ENCODE data around the gene PRSS8. TPM values are rescaled to one million over a fixed set of nuclear protein-coding genes. Genes with fewer than 3 reads are reported as not detected.
A peak's percentile ranks its signal among the peaks of the same experiment; 100 is the strongest.

PRSS8 gene
- total RNA-seq, 2 experiments from 2014 or later, result not detected

DNA sequence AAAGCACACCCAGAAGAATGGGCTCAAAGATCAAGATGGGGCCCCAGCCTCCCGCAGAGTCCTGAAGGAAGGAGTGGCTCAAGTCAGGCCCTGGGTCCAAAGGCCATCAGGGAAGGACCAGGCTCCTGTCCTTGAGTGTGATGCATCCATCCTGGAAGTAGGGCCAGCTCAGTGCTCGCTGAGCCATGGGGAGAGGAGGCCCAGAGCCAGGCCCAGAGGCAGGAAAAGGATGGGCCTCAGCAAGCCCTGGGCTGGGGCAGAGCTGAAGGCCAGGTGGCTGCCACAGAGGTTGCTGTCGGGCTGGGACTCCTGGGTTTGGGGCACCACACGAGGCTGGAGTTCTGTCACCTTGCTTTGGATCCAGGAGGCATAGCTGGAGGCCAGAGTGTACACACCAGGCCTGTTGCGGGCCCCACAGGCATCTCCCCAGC is 3.7 kb downstream of the PRSS8 start:
- no peak for DNase-seq
- Mint-ChIP-seq H3K4me1 (ENCODE audit: low read depth) (peaks cover 3% of the 10 kb centered on the region), H3K9me3 (no peaks in the 10 kb centered on the region), H3K27me3 (ENCODE audit: low read depth) (no peaks in the 10 kb centered on the region), H3K4me3 (no peak overlapping the region), H3K36me3 (ENCODE audit: low read depth) (peaks cover 9% of the 10 kb centered on the region), H3K27ac (no peak overlapping the region)
- intact Hi-C loops (cut with micrococcal nuclease), result no loop called here
- CTCF ChIA-PET, result no interaction called here

DNA sequence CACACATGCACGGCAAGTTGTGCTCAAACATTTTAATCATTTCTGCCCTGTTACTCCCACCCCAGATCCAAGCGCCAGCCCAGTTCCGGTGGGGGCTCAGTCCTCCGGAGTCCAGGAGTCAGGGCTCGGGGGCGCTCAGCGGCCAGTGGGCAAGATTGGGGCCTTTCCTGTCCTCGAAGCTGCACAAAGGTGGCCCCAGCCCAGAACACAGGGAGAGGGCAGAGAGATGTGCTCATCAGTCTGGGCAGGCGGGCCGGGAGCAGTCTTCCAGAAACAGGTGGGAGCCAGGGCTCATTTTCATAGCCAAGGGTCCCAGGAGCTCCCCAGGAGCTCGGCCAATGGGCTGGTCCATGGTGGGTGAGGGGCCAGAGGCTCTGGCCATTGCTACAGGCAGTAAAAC is 4.1 kb downstream of the PRSS8 start:
- CTCF ChIA-PET, result no interaction called here
- no peaks in the 10 kb centered on the region for H3K27me3 Mint-ChIP-seq (ENCODE audit: low read depth)
- H3K4me1 Mint-ChIP-seq (ENCODE audit: low read depth), result peaks cover 3% of the 10 kb centered on the region
- no peak overlapping the region for H3K27ac Mint-ChIP-seq
- DNase-seq, result no peak
- peaks cover 9% of the 10 kb centered on the region for H3K36me3 Mint-ChIP-seq (ENCODE audit: low read depth)
- H3K4me3 Mint-ChIP-seq, result no peak overlapping the region
- intact Hi-C loops (cut with micrococcal nuclease), result no loop called here
- H3K9me3 Mint-ChIP-seq, result no peaks in the 10 kb centered on the region

DNA sequence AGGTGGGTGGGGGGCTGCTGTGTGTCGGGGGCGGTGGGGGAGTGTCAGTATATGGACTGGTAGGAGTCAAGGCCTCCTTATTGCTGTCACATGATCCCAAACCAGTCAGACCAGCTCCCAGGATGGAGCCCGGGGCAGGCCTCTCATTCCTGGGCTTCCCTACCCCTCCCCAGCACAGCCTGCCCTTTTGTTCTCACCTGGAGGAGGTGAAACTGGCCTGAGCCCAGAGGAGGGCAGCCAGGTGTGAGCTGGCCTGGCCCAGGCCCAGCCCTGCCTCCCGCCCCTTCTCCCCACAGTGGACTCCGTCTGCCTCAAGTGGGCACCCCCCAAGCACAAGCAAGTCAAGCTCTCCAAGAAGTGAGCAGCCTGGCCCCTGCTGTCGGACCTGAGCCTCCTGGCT is 4.6 kb downstream of the PRSS8 start:
- H3K27me3 Mint-ChIP-seq (ENCODE audit: low read depth), result no peaks in the 10 kb centered on the region
- intact Hi-C loops (cut with micrococcal nuclease), result no loop called here
- peaks cover 14% of the 10 kb centered on the region for H3K36me3 Mint-ChIP-seq (ENCODE audit: low read depth)
- no peak for DNase-seq
- H3K9me3 Mint-ChIP-seq, result no peaks in the 10 kb centered on the region
- no peak overlapping the region for H3K27ac Mint-ChIP-seq
- H3K4me1 Mint-ChIP-seq (ENCODE audit: low read depth), result peaks cover 3% of the 10 kb centered on the region
- CTCF ChIA-PET, result no interaction called here
- no peak overlapping the region for H3K4me3 Mint-ChIP-seq

DNA sequence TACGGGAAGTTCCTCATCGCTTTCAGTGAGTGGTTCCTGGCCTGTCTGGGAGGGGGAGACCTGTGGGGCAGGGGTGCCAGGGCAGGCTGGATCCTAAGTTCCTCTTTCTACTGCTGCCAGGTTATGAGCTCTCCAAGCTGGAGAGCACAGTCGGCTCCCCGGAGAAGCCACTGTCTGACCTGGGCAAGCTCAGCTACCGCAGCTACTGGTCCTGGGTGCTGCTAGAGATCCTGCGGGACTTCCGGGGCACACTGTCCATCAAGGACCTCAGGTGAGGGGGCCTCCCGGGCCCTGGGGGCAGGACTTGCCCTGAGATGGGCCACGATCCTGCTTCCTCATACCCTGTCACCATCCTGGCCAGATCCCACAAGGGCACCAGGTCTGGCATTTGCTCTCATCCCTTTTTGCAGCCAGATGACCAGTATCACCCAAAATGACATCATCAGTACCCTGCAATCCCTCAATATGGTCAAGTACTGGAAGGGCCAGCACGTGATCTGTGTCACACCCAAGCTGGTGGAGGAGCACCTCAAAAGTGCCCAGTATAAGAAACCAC is 5.1 kb downstream of the PRSS8 start:
- Mint-ChIP-seq H3K4me1 (ENCODE audit: low read depth) (peaks cover 3% of the 10 kb centered on the region), H3K9me3 (no peaks in the 10 kb centered on the region), H3K36me3 (ENCODE audit: low read depth) (peaks cover 14% of the 10 kb centered on the region), H3K4me3 (no peak overlapping the region), H3K27ac (no peak overlapping the region), H3K27me3 (ENCODE audit: low read depth) (no peaks in the 10 kb centered on the region)
- CTCF ChIA-PET, result no interaction called here
- intact Hi-C loops (cut with micrococcal nuclease), result no loop called here
- DNase-seq, result no peak

DNA sequence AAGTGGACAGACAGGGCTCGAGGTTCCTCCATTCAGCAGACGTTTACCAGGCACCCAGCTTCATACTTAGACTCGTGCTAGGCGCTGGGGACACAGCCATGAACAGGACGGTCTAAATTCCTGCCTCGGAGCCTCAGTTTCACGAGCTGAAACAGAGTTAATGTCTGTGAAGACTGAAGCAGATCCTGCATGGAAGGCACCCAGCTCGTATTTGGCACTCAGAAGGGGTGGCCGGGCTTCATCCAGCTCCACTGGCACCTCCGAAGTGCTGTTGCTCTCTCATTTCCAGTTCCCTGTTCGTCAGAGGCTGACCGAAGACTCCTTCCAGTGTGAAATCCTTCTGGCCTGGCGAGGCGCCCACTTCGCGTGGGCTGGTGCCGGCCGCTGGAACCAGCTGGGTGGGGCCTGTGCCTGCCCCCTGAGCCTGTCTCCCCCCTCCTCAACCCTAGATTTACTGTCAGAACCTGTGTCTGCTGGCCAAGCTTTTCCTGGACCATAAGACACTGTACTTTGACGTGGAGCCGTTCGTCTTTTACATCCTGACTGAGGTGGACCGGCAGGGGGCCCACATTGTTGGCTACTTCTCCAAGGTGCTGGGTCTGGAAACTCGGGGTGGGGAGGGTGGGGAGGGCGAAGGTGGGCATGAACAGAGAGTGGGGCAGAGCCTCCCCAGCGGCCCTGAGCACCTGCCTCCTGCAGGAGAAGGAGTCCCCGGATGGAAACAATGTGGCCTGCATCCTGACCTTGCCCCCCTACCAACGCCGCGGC is 5.8 kb downstream of the PRSS8 start:
- CTCF ChIA-PET, result interaction anchor here (0.6 to 0.9 kb wide), 2 partner anchors 12 to 171 kb away, joined by 3 to 5 read pairs; no protein-coding TSS in a partner anchor
- H3K4me3 Mint-ChIP-seq, result no peak overlapping the region
- no peak for DNase-seq
- intact Hi-C loops (cut with micrococcal nuclease), result no loop called here
- no peaks in the 10 kb centered on the region for H3K27me3 Mint-ChIP-seq (ENCODE audit: low read depth)
- no peaks in the 10 kb centered on the region for H3K9me3 Mint-ChIP-seq
- peaks cover 3% of the 10 kb centered on the region for H3K4me1 Mint-ChIP-seq (ENCODE audit: low read depth)
- no peak overlapping the region for H3K27ac Mint-ChIP-seq
- H3K36me3 Mint-ChIP-seq (ENCODE audit: low read depth), result peaks cover 15% of the 10 kb centered on the region

DNA sequence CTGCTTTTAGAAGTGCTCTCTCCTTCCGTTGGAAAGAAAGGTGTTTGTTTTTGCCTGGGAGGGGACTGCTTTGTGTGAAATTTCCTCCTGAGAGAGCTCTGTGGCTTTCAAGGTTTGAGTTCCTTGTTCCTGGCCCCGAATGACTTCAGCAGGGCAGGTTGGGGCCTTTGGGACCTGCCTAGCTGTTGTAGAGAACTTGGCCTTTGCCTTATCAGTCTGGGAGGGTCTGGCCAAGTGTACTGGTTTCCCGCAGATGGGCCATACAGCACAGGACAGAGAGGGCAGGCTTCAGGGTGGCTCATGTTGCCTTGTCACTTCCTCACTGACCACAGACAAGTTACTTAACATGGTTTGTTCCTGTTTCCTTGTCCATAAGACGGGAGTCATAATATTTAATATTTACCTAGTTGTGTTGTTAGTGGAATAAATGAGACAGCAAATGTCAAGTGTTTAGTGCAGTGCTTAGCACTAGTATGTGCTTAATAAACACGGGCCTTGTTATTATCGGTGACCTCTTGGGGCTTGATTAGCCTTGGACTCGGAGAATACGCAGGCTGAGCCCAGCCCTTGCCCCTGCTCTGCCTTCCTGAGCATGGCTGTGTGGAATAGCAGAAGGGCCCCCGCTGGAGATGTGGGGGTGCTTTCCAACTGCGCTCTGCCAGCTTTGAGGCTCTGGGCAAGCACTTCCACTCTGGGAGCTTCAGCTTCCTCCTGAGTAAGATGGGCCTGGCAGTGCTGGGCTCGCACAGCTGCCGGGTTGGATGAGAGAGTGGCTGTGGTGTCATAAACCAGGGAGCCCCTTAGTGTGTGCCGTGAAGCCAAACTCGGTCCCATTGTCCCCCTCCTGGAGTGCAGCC is 6.6 kb downstream of the PRSS8 start:
- H3K4me1 Mint-ChIP-seq (ENCODE audit: low read depth), result peaks cover 3% of the 10 kb centered on the region
- H3K27ac Mint-ChIP-seq, result peak overlapping the region; percentile 50
- intact Hi-C loops (cut with micrococcal nuclease), result no loop called here
- peaks cover 17% of the 10 kb centered on the region for H3K36me3 Mint-ChIP-seq (ENCODE audit: low read depth)
- H3K9me3 Mint-ChIP-seq, result no peaks in the 10 kb centered on the region
- no peak for DNase-seq
- H3K27me3 Mint-ChIP-seq (ENCODE audit: low read depth), result no peaks in the 10 kb centered on the region
- no peak overlapping the region for H3K4me3 Mint-ChIP-seq
- CTCF ChIA-PET, result interaction anchor here (0.5 to 0.9 kb wide), 2 partner anchors 13 to 187 kb away, joined by 4 to 5 read pairs; no protein-coding TSS in a partner anchor

DNA sequence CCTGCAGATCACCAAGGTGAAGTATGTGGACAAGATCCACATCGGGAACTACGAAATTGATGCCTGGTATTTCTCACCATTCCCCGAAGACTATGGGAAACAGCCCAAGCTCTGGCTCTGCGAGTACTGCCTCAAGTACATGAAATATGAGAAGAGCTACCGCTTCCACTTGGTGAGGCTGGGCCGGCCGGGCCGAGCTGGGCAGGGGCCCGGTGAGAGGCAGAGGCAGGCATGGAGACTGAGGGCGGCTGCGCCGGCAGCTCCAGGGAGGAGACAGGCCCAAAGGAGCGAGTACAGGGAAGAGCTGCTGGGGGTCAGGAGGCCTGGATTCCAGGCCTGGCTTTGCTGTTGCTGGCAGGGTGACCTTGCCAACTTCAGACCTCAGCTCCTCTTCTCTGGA is 8.3 kb downstream of the PRSS8 start:
- intact Hi-C loops (cut with micrococcal nuclease), result no loop called here
- Mint-ChIP-seq H3K9me3 (no peaks in the 10 kb centered on the region), H3K27ac (no peak overlapping the region), H3K27me3 (ENCODE audit: low read depth) (no peaks in the 10 kb centered on the region), H3K4me3 (no peak overlapping the region), H3K4me1 (ENCODE audit: low read depth) (peaks cover 3% of the 10 kb centered on the region), H3K36me3 (ENCODE audit: low read depth) (peaks cover 25% of the 10 kb centered on the region)
- no peak for DNase-seq
- CTCF ChIA-PET, result no interaction called here

DNA sequence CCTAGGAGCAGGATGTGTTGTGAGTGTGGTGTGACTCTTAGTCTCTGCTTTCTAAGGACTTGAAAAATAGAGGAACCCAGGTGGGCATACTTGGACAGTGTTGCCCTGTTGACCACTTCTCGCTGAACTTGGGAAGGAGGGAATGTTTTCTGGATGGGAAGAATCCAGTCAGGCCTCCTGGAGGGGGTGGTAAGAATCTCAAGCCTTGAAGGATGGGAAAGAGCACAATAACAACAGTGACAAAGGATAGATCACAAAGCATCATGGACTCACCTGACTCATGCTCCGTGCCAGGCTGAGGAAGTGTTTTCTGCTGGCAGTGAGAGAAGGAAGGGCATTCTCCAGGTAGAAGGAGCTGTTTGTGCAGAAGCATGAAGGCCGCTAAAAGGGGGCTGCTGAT is 9.7 kb downstream of the PRSS8 start:
- no peaks in the 10 kb centered on the region for H3K9me3 Mint-ChIP-seq
- H3K27ac Mint-ChIP-seq, result no peak overlapping the region
- no peak for DNase-seq
- CTCF ChIA-PET, result no interaction called here
- intact Hi-C loops (cut with micrococcal nuclease), result no loop called here
- peaks cover 27% of the 10 kb centered on the region for H3K36me3 Mint-ChIP-seq (ENCODE audit: low read depth)
- H3K4me3 Mint-ChIP-seq, result no peak overlapping the region
- H3K27me3 Mint-ChIP-seq (ENCODE audit: low read depth), result no peaks in the 10 kb centered on the region
- H3K4me1 Mint-ChIP-seq (ENCODE audit: low read depth), result peaks cover 3% of the 10 kb centered on the region

DNA sequence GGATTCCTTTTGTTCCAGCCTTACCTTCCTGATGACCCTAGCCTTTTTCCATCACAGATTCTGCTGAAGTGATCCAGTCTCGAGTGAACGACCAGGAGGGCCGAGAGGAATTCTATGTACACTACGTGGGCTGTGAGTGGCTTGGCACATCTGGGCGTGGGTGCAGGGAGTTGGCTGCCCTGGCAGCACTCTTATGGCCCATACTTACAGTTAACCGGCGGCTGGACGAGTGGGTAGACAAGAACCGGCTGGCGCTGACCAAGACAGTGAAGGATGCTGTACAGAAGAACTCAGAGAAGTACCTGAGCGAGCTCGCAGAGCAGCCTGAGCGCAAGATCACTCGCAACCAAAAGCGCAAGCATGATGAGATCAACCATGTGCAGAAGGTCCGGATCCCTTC is 15.4 kb downstream of the PRSS8 start:
- Mint-ChIP-seq H3K4me1 (ENCODE audit: low read depth) (peaks cover 21% of the 10 kb centered on the region), H3K4me3 (no peak overlapping the region), H3K27me3 (ENCODE audit: low read depth) (no peaks in the 10 kb centered on the region), H3K36me3 (ENCODE audit: low read depth) (peaks cover 18% of the 10 kb centered on the region), H3K27ac (no peak overlapping the region), H3K9me3 (no peaks in the 10 kb centered on the region)
- CTCF ChIA-PET, result interaction anchor here (3.6 kb wide), 1 partner anchor 22 kb away, joined by 20 read pairs; no protein-coding TSS in a partner anchor
- no peak for DNase-seq
- intact Hi-C loops (cut with micrococcal nuclease), result no loop called here

DNA sequence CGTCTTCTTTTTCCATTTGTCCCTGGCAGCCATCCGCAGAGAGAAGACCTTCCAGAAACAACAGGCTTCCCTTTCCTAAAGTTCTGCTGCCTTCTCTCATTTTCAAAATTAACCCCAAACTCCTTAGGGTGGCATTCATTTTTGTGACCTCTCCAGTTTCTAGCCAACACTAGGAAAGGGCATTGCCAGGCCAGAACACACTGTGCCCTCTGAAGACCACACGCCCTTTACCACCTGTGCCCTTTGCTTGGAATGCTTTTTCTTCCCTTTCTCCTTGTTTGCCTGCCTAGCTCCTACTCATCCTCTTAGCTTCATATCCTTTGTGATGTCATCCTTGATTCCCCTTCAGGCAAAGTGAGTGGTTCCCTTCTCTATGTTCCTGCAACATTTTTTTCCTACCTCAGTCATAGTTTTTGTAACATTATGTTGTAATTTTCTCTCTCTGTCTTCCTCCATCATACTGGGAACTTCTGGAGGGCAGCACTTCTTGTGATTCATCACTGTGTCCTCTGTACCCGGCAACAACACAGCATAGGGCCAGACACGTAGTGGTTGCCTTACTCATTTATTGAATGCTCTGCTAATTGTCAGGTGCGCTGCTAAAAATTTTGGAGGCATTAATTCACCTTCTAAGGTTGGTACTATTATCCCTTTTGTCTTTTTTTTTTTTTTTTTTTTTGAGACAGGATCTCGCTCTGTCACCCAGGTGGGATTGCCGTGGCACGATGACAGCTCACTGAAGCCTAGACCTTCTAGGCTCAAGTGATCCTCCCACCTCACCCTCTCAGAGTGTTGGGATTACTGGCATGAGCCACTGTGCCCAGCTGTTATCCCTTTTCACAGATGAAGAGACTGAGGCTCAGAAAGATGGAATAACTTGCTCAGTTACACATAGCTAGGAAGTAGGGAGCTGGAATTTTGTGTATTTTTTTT is 17.0 kb downstream of the PRSS8 start:
- DNase-seq, result no peak
- CTCF ChIA-PET, result interaction anchor here (1.2 kb wide), 1 partner anchor 46 kb away, joined by 3 read pairs; no protein-coding TSS in a partner anchor
- H3K27me3 Mint-ChIP-seq (ENCODE audit: low read depth), result no peaks in the 10 kb centered on the region
- H3K4me3 Mint-ChIP-seq, result peak overlapping the region; percentile 82
- peaks cover 11% of the 10 kb centered on the region for H3K36me3 Mint-ChIP-seq (ENCODE audit: low read depth)
- peaks cover 28% of the 10 kb centered on the region for H3K4me1 Mint-ChIP-seq (ENCODE audit: low read depth)
- no peaks in the 10 kb centered on the region for H3K9me3 Mint-ChIP-seq
- intact Hi-C loops (cut with micrococcal nuclease), result no loop called here
- peak overlapping the region; percentile 70 for H3K27ac Mint-ChIP-seq

DNA sequence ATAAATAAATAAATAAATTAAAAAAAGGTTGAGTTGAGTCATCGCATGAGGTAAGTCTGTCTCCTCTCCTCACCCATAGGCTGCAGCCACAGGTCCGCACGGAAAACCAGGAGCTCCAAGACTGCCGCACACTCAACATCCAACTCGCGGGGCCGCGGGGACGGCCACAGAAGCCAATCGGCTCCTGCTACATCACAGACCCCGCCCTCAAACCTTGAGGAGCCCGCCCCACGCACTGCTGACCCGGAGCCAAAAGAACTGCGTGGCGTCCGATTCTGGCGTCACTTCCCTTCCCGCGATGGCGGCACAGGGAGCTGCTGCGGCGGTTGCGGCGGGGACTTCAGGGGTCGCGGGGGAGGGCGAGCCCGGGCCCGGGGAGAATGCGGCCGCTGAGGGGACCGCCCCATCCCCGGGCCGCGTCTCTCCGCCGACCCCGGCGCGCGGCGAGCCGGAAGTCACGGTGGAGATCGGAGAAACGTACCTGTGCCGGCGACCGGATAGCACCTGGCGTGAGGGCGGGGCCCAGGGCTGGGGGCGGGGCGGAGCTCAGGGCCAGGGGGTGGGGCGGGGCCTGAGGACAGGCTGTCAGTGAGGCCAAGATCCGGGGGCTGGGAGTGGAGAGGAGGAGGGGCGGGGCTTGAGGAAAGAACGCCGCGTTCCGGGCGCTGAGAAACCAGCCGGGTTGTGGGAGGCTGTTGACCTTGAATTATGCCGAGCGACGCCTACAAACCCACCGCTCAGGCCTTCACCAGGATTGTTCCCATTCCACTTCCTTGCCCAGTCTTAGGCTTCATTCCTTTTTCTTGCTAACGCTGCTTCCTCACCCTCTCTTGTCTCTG is 17.9 kb downstream of the PRSS8 start, which contains the start of gene KAT8:
KAT8 (plus strand) TSS at position 281 of the 839 bp plus-strand sequence; CDS start at position 299, 18 bp downstream.
- Mint-ChIP-seq H3K4me3 (peak within 1 kb of the TSS; percentile 82), H3K9me3 (no peaks in the 10 kb centered on the region), H3K27me3 (ENCODE audit: low read depth) (no peaks in the 10 kb centered on the region), H3K27ac (peak within 1 kb of the TSS; percentile 70), H3K36me3 (ENCODE audit: low read depth) (peaks cover 11% of the 10 kb centered on the region), H3K4me1 (ENCODE audit: low read depth) (peaks cover 28% of the 10 kb centered on the region)
- CTCF ChIA-PET, result interaction anchor here (0.5 to 1.2 kb wide), 4 partner anchors 25 to 1438 kb away, joined by 3 to 4 read pairs (median 3); no protein-coding TSS in a partner anchor
- intact Hi-C loops (cut with micrococcal nuclease), result loop anchor here (1.0 kb wide), 6 partner anchors 23 to 752 kb away; partner anchors contain the start of genes STX4, VKORC1, ZNF646 and ZNF668
- DNase-seq, result peak; percentile 99
